ENCODE results near the gene NDUFAB1. TPM values are rescaled to one million over a fixed set of nuclear protein-coding genes. Genes with fewer than 3 reads are reported as not detected.

NDUFAB1 gene
- polyA plus RNA-seq, 2 of the 4 experiments (the other 2 are of a cell fraction) = 167 to 277 TPM

- no peak for TF ChIP-seq REST (IDR thresholded peaks at IDR 0.05)
- no peak for TF ChIP-seq HDAC2 (IDR thresholded peaks at IDR 0.05)
- TF ChIP-seq CHD2 (IDR thresholded peaks at IDR 0.05; ENCODE audit: low read length, partially characterized antibody) = no peak
- no peak for TF ChIP-seq HOXB5 (CRISPR knock-in tag; IDR thresholded peaks at IDR 0.05)
- no peak for TF ChIP-seq FOSL2 (IDR thresholded peaks at IDR 0.05)
- no peak for TF ChIP-seq FOSL2 (CRISPR knock-in tag; IDR thresholded peaks at IDR 0.05)
- no peak for TF ChIP-seq JUN (IDR thresholded peaks at IDR 0.05)
Observed at GRCh38 chr16:23609929-23610328, 13.8 kb upstream of the NDUFAB1 start (continued).

DNA sequence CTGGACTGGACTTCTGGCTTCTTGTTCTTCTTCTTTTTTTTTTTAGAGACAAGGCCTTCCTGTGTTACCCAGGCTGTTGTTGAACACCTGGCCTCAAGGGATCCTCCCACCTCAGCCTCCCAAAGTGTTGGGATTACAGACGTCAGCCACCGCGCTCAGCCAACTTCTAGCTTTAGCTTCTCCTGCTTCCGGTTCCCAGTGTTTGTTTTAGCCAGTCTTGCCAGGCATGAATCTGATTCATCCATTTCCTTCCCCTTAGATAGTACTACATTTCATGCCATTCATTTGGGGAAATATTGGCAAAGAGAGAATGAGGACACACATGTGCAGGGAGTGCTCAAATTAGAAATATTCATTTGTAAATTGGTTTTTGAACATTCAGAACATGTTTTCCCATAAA is 12.1 kb upstream of the NDUFAB1 start:
- peak overlapping the region in 1 of 2 experiments; percentile 13; a peak in 2 of 6 replicates for H3K27ac ChIP-seq
- 27% methylated on average over 4 of the region's 4 CpGs for WGBS (ENCODE audit: missing lambda C conversion rate)
- ChIA-PET POLR2A (no interaction called here), CTCF (interaction anchor here (2.7 kb wide), 1 partner anchor 11 kb away, joined by 10 read pairs; the partner anchor contains the start of gene NDUFAB1)
- H3K4me3 ChIP-seq = no peak overlapping the region
- H3K9me3 ChIP-seq = no peaks in the 10 kb centered on the region
- H3K4me2 ChIP-seq = peak overlapping the region; percentile 29; the same call in 1 of the 3 replicates
- peaks cover 12% of the 10 kb centered on the region; the same call in 1 of the 3 replicates for H3K4me1 ChIP-seq
- TF ChIP-seq RAD21 (conservative IDR thresholded peaks at IDR 0.05 in 1 of 2, IDR thresholded peaks at IDR 0.05 in 1 of 2) (no peak), FOSB (CRISPR knock-in tag; IDR thresholded peaks at IDR 0.05) (no peak)
- FAIRE-seq = no peak
- DNase-seq (ENCODE audit: low read depth in 1 of 2, low spot score in 1 of 2) = peak in 1 of 2 experiments; percentile 52
- ATAC-seq = peak; percentile 64 to 82; a peak in 5 of 6 replicates

- peak overlapping the region in 1 of 2 experiments; percentile 13; a peak in 2 of 6 replicates for H3K27ac ChIP-seq
- no peaks in the 10 kb centered on the region for H3K9me3 ChIP-seq
- H3K4me1 ChIP-seq = peaks cover 12% of the 10 kb centered on the region; the same call in 1 of the 3 replicates
- ChIA-PET CTCF (interaction anchor here (2.7 kb wide), 1 partner anchor 11 kb away, joined by 10 read pairs; the partner anchor contains the start of gene NDUFAB1), POLR2A (no interaction called here)
- H3K4me2 ChIP-seq = 0 out of 3 replicates have a peak overlapping the region, but pooled peaks have one; percentile 29
- 48% methylated on average over 6 of the region's 6 CpGs for WGBS (ENCODE audit: missing lambda C conversion rate)
- ATAC-seq = no peak; a peak in 1 of 6 replicates
- DNase-seq (ENCODE audit: low read depth in 1 of 2, low spot score in 1 of 2) = no peak
- TF ChIP-seq POLR2A (IDR thresholded peaks at IDR 0.05; ENCODE audit: low read length) (no peak), CBX8 (IDR thresholded peaks at IDR 0.05) (no peak), ZNF302 (CRISPR knock-in tag; IDR thresholded peaks at IDR 0.05) (no peak), ZSCAN20 (CRISPR knock-in tag; IDR thresholded peaks at IDR 0.05) (no peak), MYC (IDR thresholded peaks at IDR 0.05; ENCODE audit: borderline replicate concordance, low read length) (no peak)
- TF ChIP-seq, protein P1, sequence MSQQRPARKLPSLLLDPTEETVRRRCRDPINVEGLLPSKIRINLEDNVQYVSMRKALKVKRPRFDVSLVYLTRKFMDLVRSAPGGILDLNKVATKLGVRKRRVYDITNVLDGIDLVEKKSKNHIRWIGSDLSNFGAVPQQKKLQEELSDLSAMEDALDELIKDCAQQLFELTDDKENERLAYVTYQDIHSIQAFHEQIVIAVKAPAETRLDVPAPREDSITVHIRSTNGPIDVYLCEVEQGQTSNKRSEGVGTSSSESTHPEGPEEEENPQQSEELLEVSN (IDR thresholded peaks at IDR 0.05; ENCODE audit: borderline replicate concordance, low read depth) = no peak
- TF ChIP-seq, protein P2, sequence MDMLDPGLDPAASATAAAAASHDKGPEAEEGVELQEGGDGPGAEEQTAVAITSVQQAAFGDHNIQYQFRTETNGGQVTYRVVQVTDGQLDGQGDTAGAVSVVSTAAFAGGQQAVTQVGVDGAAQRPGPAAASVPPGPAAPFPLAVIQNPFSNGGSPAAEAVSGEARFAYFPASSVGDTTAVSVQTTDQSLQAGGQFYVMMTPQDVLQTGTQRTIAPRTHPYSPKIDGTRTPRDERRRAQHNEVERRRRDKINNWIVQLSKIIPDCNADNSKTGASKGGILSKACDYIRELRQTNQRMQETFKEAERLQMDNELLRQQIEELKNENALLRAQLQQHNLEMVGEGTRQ (IDR thresholded peaks at IDR 0.05) = no peak
- no peak overlapping the region for H3K4me3 ChIP-seq
- no peak for FAIRE-seq
Observed at GRCh38 chr16:23607726-23608125, 11.6 kb upstream of the NDUFAB1 start.
